ENCODE data around the gene PLEKHG7. TPM values are rescaled to one million over a fixed set of nuclear protein-coding genes. Genes with fewer than 3 reads are reported as not detected.

PLEKHG7 gene, protein sequence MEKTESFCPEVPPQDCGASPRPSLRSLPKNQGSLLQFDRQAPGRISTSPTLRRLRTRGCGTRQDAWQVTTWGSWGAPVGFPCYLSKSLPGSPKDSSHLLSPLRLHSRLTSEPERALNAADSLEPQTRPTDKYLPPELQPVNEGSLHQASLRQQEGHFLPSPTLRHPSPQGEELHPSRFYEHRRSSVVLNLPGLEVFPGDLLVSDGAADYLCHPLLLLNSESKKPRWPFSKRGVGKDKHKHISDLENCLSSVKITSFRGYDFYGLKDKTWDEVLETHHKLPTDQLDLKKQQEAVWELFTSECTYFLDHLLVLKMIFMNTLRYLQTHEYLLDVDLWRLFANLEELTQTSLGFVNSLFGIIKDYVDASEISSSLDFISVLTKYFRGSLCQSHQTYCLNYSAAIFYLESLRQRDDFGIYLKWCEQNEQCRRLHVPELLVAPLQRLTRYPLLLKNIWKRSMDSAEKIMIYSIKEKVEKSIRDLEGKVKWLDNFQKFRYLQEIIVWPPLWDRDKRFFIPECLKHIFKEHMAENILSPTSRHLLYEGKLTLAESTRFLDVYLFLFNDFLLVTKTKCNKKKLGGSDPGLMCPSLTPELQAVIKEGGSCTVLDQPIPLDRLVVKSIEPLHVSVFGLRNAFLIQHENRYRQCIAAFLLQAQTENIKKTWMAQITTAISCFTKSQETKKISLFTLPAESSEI
- total RNA-seq (2022; extraction: Qiagen RNA extraction; ENCODE audit: low read depth): 0.10 TPM in 1 of 5 replicates, not detected in the others

GRCh38 chr12:92702754-92703679 lies at the start of gene PLEKHG7:
TSS of gene PLEKHG7 (plus strand) at chr12:92702989. CDS start at chr12:92706632, 3,643 bp downstream.

Other genes with a start within 250 kb of the PLEKHG7 start
- gene EEA1, start 226.3 kb downstream of the PLEKHG7 start, total RNA-seq (2022; extraction: Qiagen RNA extraction; ENCODE audit: low read depth): 2.7 to 9.3 TPM (median 6.1 TPM) in 5 replicates